ENCODE results near the gene LRIG3.
"Not testable (repeated sequence)": the region's sequence is repeated elsewhere in the genome, so short reads cannot be mapped to it uniquely, and the experiment has no call there.

GRCh38 chr12:58857206-58857605 is 63.1 kb downstream of the LRIG3 start:
- TF ChIP-seq POLR2A, CTCF (IDR thresholded peaks at IDR 0.05): not testable (repeated sequence)

All from thyroid gland (tissue), 4 donors.